ENCODE data around the gene PARD3B. TPM values are rescaled to one million over a fixed set of nuclear protein-coding genes. Genes with fewer than 3 reads are reported as not detected.

Gene PARD3B
- total and polyA plus RNA-seq, 9 donors = 6.4 to 15.3 (median 7.5) TPM

GRCh38 chr2:204897561-204897960 lies 352.3 kb downstream of the PARD3B start:
- no peaks in the 10 kb centered on the region for H3K27me3 ChIP-seq (ENCODE audit: control insufficient read depth, insufficient read depth, low read length)
- no CpG with 5 or more reads among the region's 1 CpG for WGBS (ENCODE audit: insufficient coverage)
- H3K4me1 ChIP-seq (ENCODE audit: control insufficient read depth, insufficient read depth, low read length) = no peaks in the 10 kb centered on the region

GRCh38 chr2:204898928-204899640 lies 353.8 kb downstream of the PARD3B start:
- H3K4me1 ChIP-seq (ENCODE audit: control insufficient read depth, insufficient read depth, low read length) = no peaks in the 10 kb centered on the region
- no peak for DNase-seq
- H3K4me3 ChIP-seq (ENCODE audit: low read length) = no peak overlapping the region
- no peaks in the 10 kb centered on the region for H3K27me3 ChIP-seq (ENCODE audit: control insufficient read depth, insufficient read depth, low read length)
- no peaks in the 10 kb centered on the region for H3K36me3 ChIP-seq (ENCODE audit: control insufficient read depth, insufficient read depth, low read length)
- no CpG with 5 or more reads among the region's 4 CpGs for WGBS (ENCODE audit: insufficient coverage)
- H3K9me3 ChIP-seq (replicated peaks; ENCODE audit: control insufficient read depth, low read depth, low read length) = no peaks in the 10 kb centered on the region
- no peak overlapping the region for H3K27ac ChIP-seq (ENCODE audit: low read length)

More at GRCh38 chr2:204897561-204897960, 352.3 kb downstream of the PARD3B start:
- Histone ChIP-seq H3K9me3 (replicated peaks; ENCODE audit: control insufficient read depth, low read depth, low read length) (no peaks in the 10 kb centered on the region), H3K4me3 (ENCODE audit: low read length) (no peak overlapping the region), H3K36me3 (ENCODE audit: control insufficient read depth, insufficient read depth, low read length) (no peaks in the 10 kb centered on the region), H3K27ac (ENCODE audit: low read length) (no peak overlapping the region)
- no peak for DNase-seq

DNA sequence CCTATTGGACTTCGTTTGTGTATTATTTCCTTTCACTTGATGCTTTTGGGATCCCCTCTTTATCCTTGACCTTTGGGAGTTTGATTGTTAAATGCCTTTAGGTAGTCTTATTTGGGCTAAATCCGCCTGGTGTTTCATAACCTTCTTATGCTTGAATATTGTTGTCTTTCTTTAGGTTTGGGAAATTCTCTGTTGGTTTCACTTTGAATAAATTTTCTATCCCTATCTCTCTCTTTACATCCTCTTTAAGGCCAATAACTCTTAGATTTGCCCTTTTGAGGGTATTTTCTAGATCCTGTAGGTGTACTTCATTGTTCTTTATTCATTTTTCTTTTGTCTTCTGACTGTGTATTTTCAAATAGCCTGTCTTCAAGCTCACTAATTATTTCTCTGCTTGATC lies 354.7 kb downstream of the PARD3B start:
- H3K4me1 ChIP-seq (ENCODE audit: control insufficient read depth, insufficient read depth, low read length) = no peaks in the 10 kb centered on the region

GRCh38 chr2:204900487-204900886 lies 355.2 kb downstream of the PARD3B start:
- no peaks in the 10 kb centered on the region for H3K4me1 ChIP-seq (ENCODE audit: control insufficient read depth, insufficient read depth, low read length)
- no peak overlapping the region for H3K27ac ChIP-seq (ENCODE audit: low read length)
- H3K4me3 ChIP-seq (ENCODE audit: low read length) = no peak overlapping the region
- no peak for DNase-seq
- WGBS (ENCODE audit: insufficient coverage) = no CpG with 5 or more reads among the region's 2 CpGs
- H3K27me3 ChIP-seq (ENCODE audit: control insufficient read depth, insufficient read depth, low read length) = no peaks in the 10 kb centered on the region
- H3K9me3 ChIP-seq (replicated peaks; ENCODE audit: control insufficient read depth, low read depth, low read length) = no peaks in the 10 kb centered on the region
- H3K36me3 ChIP-seq (ENCODE audit: control insufficient read depth, insufficient read depth, low read length) = no peaks in the 10 kb centered on the region

More for the DNA sequence above, 354.7 kb downstream of the PARD3B start:
- Histone ChIP-seq H3K9me3 (replicated peaks; ENCODE audit: control insufficient read depth, low read depth, low read length) (no peaks in the 10 kb centered on the region), H3K27ac (ENCODE audit: low read length) (no peak overlapping the region), H3K4me3 (ENCODE audit: low read length) (no peak overlapping the region), H3K27me3 (ENCODE audit: control insufficient read depth, insufficient read depth, low read length) (no peaks in the 10 kb centered on the region), H3K36me3 (ENCODE audit: control insufficient read depth, insufficient read depth, low read length) (no peaks in the 10 kb centered on the region)
- DNase-seq = no peak
- no CpG with 5 or more reads among the region's 2 CpGs for WGBS (ENCODE audit: insufficient coverage)

GRCh38 chr2:204900910-204901309 lies 355.6 kb downstream of the PARD3B start:
- Histone ChIP-seq H3K27ac (ENCODE audit: low read length) (no peak overlapping the region), H3K4me1 (ENCODE audit: control insufficient read depth, insufficient read depth, low read length) (no peaks in the 10 kb centered on the region), H3K36me3 (ENCODE audit: control insufficient read depth, insufficient read depth, low read length) (no peaks in the 10 kb centered on the region), H3K4me3 (ENCODE audit: low read length) (no peak overlapping the region), H3K27me3 (ENCODE audit: control insufficient read depth, insufficient read depth, low read length) (no peaks in the 10 kb centered on the region), H3K9me3 (replicated peaks; ENCODE audit: control insufficient read depth, low read depth, low read length) (no peaks in the 10 kb centered on the region)
- WGBS (ENCODE audit: insufficient coverage) = 100% methylated on average over 1 of the region's 1 CpG
- DNase-seq = no peak

- Histone ChIP-seq H3K9me3 (replicated peaks; ENCODE audit: control insufficient read depth, low read depth, low read length) (no peaks in the 10 kb centered on the region), H3K4me1 (ENCODE audit: control insufficient read depth, insufficient read depth, low read length) (no peaks in the 10 kb centered on the region), H3K4me3 (ENCODE audit: low read length) (no peak overlapping the region), H3K27ac (ENCODE audit: low read length) (no peak overlapping the region), H3K27me3 (ENCODE audit: control insufficient read depth, insufficient read depth, low read length) (no peaks in the 10 kb centered on the region), H3K36me3 (ENCODE audit: control insufficient read depth, insufficient read depth, low read length) (no peaks in the 10 kb centered on the region)
- 89% methylated on average over 1 of the region's 1 CpG for WGBS (ENCODE audit: insufficient coverage)
- DNase-seq = no peak
Measured at GRCh38 chr2:204901591-204901990, 356.3 kb downstream of the PARD3B start.

- H3K4me3 ChIP-seq (ENCODE audit: low read length) = no peak overlapping the region
- no peak for DNase-seq
- no peaks in the 10 kb centered on the region for H3K36me3 ChIP-seq (ENCODE audit: control insufficient read depth, insufficient read depth, low read length)
- no peaks in the 10 kb centered on the region for H3K27me3 ChIP-seq (ENCODE audit: control insufficient read depth, insufficient read depth, low read length)
- 67% methylated on average over 1 of the region's 2 CpGs for whole genome bisulfite sequencing (ENCODE audit: insufficient coverage)
- H3K27ac ChIP-seq (ENCODE audit: low read length) = no peak overlapping the region
- H3K4me1 ChIP-seq (ENCODE audit: control insufficient read depth, insufficient read depth, low read length) = peaks cover 2% of the 10 kb centered on the region
- no peaks in the 10 kb centered on the region for H3K9me3 ChIP-seq (replicated peaks; ENCODE audit: control insufficient read depth, low read depth, low read length)
Measured at GRCh38 chr2:204909791-204910190, 364.5 kb downstream of the PARD3B start.

- no peak overlapping the region for H3K4me3 ChIP-seq (ENCODE audit: low read length)
- H3K9me3 ChIP-seq (replicated peaks; ENCODE audit: control insufficient read depth, low read depth, low read length) = no peaks in the 10 kb centered on the region
- WGBS (ENCODE audit: insufficient coverage) = 75% methylated on average over 2 of the region's 3 CpGs
- H3K27ac ChIP-seq (ENCODE audit: low read length) = no peak overlapping the region
- no peak for DNase-seq
- H3K4me1 ChIP-seq (ENCODE audit: control insufficient read depth, insufficient read depth, low read length) = peaks cover 2% of the 10 kb centered on the region
- no peaks in the 10 kb centered on the region for H3K36me3 ChIP-seq (ENCODE audit: control insufficient read depth, insufficient read depth, low read length)
- no peaks in the 10 kb centered on the region for H3K27me3 ChIP-seq (ENCODE audit: control insufficient read depth, insufficient read depth, low read length)
Measured at GRCh38 chr2:204913312-204913711, 368.0 kb downstream of the PARD3B start.

- no peaks in the 10 kb centered on the region for H3K36me3 ChIP-seq (ENCODE audit: control insufficient read depth, insufficient read depth, low read length)
- peaks cover 2% of the 10 kb centered on the region for H3K4me1 ChIP-seq (ENCODE audit: control insufficient read depth, insufficient read depth, low read length)
- no peaks in the 10 kb centered on the region for H3K27me3 ChIP-seq (ENCODE audit: control insufficient read depth, insufficient read depth, low read length)
- no peaks in the 10 kb centered on the region for H3K9me3 ChIP-seq (replicated peaks; ENCODE audit: control insufficient read depth, low read depth, low read length)
- no peak overlapping the region for H3K27ac ChIP-seq (ENCODE audit: low read length)
- H3K4me3 ChIP-seq (ENCODE audit: low read length) = no peak overlapping the region
- no peak for DNase-seq
- 100% methylated on average over 3 of the region's 8 CpGs for WGBS (ENCODE audit: insufficient coverage)
Measured at GRCh38 chr2:204913854-204914464, 368.7 kb downstream of the PARD3B start.

DNA sequence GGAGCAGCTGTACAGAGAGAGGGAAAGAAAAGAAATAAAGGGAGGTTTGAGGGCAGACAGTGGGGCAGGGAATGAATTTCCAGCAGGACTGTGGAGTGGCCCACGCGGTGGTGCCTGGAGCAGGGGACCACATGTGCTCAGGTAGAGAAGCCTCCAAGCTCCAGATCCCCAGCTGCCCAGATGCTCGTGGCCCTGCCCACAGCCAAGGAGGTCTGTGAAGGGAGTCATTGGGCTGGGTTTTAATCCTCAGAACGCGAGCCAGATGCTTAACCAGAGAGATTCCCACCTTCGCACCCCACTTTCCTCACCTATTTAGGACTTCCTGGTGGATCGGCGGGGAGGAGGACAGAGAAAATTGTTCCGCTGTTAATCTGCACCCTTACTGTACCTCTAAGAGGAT lies 369.4 kb downstream of the PARD3B start:
- H3K9me3 ChIP-seq (replicated peaks; ENCODE audit: control insufficient read depth, low read depth, low read length) = no peaks in the 10 kb centered on the region
- H3K4me1 ChIP-seq (ENCODE audit: control insufficient read depth, insufficient read depth, low read length) = peaks cover 2% of the 10 kb centered on the region
- DNase-seq = no peak
- H3K27me3 ChIP-seq (ENCODE audit: control insufficient read depth, insufficient read depth, low read length) = no peaks in the 10 kb centered on the region
- WGBS (ENCODE audit: insufficient coverage) = 50% methylated on average over 2 of the region's 9 CpGs
- no peaks in the 10 kb centered on the region for H3K36me3 ChIP-seq (ENCODE audit: control insufficient read depth, insufficient read depth, low read length)
- H3K27ac ChIP-seq (ENCODE audit: low read length) = no peak overlapping the region
- no peak overlapping the region for H3K4me3 ChIP-seq (ENCODE audit: low read length)
